SIG-M5 treated with dmso at 0.1 percent for 504 hours (cell line): ENCODE data around the gene HSPA9.

Experiments used
- DNase-seq: peaks from one replicate; lab custom pipeline; 2025; ENCODE audit not compliant: unreplicated experiment; lab: John Stamatoyannopoulos, UW

The HSPA9 gene

DNA sequence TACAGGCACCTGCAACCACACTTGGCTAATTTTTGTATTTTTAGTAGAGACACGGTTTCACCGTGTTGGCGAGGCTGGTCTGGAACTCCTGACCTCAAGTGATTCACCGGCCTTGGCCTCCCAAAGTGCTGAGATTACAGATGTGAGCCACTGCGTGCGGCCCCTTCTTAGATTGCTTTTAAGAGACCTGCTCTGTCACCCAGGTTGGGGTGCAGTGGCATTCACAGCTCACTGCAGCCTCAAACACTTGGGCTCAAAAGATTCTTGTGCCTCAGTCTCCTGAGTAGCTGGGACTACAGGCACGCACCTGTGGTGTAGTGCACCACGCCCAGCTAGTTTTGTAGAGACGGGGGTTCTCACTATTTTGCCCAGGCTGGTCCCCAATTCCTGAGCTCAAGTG lies 11.0 kb downstream of the HSPA9 start:
- DNase-seq: no peak

DNA sequence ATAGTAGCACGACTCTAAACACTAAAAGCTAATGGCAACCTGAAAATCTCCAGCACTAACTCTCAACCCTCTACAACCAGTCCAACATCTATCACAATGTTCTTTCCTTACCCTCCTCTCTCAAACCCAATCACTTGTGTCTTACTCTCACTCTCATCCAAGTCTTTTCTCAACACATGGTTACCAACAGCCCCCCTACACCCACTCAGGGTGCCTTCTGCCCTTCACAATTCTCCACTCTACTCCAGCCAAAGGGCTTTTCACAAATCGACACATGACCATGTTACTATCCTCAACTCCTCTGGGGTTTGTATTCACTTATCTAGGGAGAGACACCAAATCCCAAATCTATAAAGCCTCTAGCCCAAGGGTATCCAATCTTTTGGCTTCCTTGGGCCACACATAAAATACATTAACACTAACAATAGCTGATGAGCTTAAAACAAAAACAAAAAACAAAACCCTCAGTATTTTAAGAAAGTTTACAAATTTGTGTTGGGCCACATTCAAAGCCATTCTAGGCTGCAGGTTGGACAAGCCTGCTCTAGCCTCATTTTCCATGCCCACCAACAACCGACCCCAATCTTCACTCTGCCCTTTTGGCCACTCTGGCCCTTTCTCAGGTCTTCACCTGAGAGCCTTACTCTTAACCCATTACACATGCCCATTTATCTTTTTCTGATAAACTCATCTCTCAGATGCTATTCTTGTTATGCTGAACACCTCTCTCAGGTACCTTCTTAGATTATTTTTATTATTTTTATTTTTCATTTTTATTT lies 11.7 kb downstream of the HSPA9 start:
- DNase-seq: no peak

DNA sequence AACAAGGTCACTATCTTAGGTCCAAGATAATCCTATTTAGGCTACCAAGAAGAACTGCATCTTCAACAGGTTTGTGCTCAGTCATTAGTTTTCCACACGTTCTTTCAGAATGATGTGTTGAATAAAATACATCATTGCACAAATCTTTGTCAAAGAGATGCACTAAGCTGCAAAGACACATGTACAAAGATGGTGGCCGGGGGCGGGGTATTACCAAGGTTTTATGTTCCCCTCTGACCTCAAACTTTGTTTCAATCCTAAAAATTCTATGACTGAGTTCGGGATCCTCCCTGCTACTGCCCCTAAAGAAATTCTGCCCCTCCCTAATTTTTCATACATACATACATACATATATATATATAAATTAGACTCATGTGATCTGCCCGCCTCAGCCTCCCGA lies 14.2 kb downstream of the HSPA9 start:
- DNase-seq: no peak

DNA sequence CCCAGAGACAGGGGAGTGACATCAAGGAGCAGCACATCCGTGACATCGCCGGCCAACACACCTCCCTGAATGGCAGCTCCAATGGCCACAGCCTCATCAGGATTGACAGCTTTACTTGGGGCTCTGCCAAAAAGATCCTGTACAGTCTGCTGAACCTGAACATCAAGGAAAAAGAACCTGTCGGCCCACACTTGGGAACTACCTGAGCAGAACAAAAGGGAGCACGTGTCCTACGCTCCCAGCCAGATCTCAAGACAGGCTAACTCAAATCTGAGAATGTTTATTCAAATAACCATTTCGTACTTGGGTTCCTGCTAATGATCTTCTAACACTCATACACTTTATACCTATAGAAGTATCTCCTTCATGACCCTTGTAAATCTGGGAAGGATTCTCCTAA lies 15.3 kb downstream of the HSPA9 start:
- peak; percentile 49 for DNase-seq

DNA sequence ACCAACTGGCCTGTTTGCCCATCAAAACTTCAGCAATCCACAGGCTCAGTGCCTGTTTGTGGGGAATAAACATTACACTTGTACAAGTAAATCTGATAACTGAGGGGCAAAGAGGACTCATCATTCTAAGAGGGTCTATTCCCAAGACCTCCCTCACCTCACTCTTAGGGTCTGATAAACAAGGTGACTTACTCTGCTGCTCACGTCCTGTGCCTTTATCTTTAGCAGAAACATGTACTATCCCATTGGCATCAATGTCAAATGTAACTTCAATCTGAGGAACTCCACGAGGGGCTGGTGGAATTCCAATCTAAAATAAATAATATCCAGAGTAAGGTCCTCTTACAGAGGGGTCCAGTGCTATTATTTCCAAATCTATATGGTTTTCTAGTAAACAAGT lies 17.5 kb downstream of the HSPA9 start:
- DNase-seq: no peak

DNA sequence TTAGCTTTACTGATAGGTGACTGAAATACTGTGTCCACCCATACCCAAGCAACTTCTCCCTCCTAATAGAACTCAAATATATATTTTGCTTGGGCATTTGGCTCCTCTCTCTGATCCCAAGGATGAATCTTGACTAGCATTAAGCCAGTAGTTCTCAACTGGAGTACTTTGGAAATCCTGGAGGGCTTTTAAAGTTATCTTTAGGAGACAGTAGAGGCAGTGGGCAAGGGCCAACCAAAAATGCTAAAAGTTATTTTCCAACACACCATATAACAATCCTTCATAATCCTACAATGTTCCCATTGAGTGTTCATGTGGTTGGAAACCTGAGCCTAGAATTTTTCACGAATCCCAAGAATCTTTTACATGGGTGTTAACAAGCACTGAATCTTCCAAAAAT lies 21.1 kb downstream of the HSPA9 start:
- DNase-seq: no peak

DNA sequence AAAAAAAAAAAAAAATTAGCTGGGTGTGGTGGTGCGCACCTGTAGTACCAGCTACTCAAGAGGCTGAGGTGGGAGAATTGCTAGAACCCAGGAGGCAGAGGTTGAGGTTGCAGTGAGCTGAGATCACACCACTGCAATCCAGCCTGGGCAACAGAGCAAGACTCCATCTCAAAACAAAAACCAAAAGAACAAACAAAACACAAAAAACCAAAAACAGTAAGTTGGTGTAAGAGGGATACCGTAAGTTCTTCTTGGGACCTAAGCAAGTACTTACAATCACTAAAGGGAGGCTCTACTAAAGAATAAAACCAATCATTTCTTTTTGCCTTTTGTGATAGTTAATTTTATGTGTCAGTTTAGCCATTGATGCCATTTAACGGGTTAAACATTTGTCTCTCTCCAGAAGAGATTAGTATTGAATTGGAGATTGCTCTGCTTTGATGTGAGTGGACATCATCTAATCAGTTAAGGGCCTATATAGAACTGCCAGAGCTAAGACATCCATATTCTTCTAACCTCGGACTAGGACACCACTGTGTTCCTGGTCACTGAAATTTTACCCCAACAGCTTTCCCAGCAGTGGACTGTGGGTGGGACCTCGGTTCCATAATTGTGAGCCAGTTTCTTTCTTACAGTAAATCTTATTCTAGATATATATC lies 21.6 kb downstream of the HSPA9 start:
- DNase-seq: no peak

DNA sequence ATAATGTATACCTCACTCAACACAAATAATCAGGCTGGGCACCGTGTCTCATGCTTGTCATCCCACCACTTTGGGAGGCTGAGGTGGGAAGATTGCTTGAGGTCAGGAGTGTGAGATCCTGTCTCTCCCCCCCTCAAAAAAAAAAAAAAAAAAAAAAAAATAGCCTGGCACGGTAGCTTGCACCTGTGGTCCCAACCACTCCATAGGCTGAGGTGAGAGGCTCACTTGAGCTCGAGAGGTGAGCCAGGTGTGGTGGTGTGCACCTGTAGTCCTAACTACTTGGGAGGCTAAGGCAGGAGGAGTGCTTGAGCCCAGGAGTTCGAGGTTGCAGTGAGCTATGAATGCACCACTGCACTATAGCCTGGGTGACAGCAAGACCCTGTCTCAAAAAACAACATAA lies 22.5 kb downstream of the HSPA9 start:
- no peak for DNase-seq

DNA sequence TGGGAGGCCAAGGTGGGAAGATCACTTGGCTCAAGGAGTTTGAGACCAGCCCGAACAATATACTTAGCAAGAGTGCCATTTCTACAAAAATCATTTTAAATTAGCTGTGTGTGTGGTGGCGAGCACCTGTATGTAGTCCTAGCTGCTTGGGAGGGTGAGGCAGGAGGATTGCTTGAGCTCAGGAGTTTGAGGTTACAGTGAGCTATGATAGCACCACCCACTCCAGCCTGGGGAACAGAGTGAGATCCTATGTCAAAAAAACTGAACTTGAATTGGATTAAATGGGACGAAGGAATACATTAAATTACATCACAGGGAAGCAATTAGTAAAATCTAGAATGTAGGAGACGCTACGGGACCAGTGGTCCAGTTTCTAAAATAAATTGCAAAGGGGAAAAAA lies 25.8 kb downstream of the HSPA9 start:
- DNase-seq: no peak

DNA sequence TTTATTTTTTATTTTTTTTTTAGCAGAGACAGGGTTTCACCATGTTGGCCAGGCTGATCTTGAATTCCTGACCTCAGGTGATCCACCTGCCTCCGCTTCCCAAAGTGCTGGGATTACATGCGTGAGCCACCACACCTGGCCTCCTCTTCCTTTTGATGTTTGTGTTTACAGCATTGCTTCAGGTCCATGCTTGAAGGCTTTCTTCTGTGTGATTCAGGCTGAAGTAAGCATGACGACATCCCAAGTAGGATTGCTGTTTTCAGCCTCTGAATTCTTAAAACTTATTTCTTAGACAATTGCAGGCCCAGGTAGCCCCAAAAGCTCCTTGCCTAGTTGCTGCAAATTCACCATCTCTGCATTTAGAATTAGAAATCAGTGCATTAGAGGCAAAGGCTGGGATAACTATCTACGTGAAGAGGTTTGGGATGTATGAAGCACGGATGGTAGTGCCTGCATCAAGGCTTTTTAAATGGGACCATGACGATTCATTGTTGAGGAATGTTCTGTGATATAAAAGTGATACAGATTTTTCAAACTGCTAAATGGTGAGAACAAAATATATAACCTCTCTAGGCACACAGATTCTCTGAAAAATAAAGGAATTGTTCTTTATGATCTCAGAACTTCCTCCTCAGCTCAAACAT lies 29.2 kb downstream of the HSPA9 start:
- no peak for DNase-seq

DNA sequence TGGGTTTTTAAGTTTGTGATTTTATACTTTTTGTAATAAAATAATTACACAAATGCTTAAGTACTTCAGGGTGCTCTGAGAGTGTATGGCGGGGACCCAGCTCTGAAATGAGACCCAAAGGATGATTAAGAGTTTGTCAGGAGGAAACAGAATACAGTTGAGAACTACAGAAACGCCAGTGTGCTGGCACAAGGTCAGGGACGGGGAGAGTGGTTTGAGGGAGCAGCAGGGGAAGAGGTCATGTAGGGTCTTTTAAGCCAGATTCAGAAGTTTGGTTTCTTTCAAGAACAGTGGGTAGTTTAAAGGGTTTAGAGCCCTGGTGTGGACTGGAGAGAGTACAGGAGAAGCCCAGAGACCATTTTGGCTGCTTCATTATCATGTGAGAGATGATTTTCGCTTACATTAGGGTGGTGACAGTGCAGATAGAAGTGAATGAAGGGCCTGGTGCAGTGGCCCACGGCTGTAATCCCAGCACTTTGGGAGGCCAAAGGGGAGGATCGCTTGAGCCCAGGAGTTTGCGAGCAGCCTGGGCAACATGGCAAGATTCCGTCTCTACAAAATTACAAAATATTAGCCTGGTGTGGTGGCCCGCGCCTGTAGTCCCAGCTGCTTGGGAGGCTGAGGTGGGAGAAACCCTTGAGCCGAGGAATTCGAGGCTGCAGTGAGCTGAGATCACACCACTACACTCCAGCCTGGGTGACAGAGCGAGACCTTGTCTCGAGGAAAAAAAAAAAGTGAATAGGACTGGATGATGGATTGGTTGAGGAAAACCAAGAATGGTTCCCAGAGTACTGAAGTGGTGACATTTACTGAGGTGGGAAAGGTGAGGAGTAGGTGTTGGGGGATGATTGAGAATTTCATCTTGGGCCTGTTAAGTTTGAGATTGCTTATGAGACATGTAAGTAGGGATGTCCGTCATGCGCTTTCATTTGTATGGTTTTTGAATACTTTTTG lies 30.7 kb downstream of the HSPA9 start:
- DNase-seq: peak; percentile 17

DNA sequence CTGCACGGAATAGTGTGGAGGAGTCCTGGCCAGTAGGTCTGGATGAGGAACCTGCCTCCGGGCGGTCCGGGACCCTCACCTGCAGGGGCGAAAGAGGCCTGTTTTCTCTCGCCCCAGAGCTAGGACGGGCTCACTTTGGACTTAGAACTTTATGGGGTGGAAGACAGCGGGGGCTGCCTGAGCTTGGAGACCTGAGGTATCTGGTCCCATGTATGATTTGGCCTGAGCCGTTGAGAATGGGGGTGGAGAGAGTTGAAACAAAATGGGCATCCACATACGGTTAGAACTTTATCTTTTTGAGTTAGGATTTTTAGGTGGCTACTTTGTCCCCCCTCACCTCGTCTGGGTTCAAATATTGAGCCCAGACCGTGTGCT lies 31.5 kb downstream of the HSPA9 start:
- no peak for DNase-seq

DNA sequence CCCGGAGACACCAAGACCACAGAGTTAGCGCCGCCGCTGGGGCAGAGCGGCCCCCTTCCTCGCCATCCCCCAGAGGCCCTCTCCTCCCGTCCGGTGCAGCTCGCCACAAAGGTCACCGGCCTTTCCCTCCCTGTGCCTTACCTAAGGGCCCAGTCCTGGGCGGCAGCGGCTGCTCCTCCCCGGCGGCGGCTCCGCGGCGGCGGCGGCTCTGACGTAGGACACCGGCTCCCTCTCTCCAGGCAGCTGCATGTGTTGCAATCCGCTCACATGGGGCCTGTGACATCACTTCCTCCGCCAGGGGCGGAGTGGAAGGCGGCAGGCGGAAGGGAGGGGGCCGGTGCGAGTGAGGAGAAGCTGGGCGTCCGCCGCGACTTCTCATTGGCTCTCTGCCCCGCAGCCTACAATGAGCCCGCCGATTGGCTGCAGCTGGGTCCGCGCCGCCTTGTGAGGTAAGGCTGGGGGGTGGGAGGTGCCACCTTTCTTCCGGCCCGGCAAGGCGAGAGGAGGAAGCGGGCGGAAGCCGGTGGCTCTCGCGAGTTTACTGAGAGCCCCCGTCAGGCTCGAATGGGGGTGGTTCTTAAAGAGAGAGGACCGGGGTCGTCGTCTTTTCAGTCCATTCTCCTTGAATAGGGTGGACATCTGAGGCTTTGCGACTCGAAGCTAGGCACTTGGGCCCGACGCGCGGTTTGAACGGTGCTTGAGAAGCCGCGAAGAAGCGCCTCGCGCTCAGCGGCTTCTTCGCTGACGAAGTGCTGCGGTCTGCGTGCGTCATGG lies 32.1 kb downstream of the HSPA9 start, which contains the start of gene ETF1:
ETF1 (minus strand) TSS at position 281 of the 774 bp plus-strand sequence. CDS start 318 bp downstream, outside the sequence.
- peak; percentile 99 for DNase-seq

DNA sequence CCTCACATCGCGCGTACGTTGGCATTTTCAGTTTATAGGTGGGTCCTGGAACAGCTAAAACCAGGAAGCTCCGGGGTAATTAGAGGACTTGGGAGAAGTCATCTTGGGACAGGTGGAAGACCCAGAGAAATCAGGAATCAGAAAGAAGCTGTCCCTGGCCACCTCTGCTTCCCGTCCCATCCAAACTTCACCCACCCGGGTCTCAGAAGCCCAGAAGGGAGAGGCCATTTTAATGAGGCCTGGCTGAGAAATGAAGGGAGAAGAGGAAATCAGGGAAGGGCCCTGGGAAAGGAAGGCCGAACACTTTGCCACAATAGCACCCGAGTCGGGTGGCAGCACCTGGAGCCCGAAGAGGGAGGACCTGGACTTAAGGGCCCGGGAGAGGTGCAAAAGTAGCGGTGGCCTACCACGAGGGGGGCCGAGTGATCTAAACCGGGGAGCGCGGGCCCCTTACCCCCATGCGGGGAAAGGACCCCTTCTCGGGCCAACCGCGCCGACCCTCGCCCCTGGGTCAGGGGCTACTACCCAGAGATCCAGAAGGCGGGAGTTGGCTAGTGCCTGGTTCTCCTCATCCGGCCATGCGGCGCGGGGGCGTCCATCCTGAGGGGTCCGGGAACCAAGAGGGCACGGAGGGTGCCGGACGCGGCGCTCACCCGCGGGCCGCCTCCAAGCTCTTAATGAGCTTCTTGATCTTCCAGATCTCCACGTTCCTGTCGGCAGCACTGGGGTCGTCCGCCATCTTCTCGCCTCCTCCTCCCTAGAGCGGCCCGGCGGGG lies 32.8 kb downstream of the HSPA9 start:
- DNase-seq: no peak

DNA sequence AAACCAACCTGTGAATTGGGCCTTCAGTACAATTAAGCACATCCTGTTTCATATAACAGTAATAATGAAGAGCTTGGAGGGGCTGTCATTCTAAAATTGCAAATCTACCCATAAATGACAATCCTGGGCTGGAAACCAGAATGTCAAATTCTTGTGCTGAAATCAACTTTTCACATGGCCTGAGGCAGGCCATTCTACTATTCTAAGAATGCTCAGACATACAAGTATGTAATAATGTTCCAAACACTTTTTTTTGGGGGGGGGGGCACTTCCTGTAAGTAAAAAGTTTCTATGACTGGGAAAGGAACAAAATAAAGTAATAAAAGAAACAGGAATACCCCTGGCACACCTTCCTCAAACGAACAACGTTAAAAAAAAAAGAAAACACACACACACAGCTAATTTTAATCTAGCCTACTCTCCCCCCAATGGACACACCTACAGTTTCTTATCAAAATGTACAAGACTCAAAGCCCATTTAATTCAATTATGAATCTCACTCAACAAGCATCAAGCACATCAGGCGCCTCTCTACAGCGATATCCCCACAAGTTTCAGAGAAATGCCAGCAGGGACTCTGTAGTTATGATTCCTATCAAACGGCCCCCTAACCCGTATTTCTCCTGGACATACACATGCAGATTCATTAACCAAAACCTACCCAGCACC lies 33.6 kb downstream of the HSPA9 start:
- no peak for DNase-seq

DNA sequence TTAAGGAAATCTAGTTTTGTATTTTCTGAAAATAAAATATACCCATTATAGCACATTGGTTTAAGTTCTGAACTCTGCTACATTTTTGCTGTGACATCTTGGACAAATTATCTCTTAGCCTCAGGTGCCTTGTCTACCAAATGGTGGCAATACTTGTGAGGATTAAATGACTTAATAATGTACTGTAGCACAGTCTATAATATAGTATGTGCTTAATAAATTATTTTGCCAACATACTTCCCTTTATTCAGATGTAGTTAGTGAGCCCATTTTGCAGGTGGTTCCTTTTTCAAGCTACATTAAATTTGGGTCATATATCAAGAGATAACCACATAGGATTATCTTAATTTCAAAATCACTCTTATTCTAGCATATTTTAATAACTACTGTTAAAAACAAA lies 35.4 kb downstream of the HSPA9 start:
- no peak for DNase-seq

DNA sequence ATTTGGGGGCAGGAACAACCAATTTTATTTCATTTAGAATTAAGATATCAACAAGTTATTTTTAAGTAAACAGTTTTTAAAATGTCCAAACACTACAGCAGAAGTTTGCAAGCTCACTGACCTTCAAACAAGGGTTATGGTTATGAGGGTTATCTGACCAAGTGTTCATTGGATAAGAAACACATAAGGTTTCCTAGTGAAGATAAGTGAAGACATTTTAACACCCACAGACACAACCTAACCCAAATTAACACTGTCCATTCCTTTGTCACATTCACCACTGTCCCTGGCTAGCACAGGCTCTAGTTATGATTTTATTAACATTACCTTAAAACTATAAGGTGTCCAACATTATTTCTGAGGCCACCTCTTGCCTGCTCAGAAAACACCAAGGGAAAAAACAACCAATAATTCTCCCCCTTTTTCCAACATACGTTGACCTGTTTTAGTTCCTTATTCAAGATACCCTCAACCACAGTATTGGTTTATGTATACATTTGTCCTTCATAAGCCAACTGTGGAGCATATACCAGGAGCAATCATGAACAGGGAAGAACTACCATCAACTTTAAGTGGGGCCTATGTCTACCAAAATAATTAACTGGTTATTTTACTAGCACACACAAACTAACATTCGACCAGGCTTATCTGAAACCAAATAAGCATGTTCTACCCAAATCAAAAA lies 36.1 kb downstream of the HSPA9 start:
- no peak for DNase-seq

DNA sequence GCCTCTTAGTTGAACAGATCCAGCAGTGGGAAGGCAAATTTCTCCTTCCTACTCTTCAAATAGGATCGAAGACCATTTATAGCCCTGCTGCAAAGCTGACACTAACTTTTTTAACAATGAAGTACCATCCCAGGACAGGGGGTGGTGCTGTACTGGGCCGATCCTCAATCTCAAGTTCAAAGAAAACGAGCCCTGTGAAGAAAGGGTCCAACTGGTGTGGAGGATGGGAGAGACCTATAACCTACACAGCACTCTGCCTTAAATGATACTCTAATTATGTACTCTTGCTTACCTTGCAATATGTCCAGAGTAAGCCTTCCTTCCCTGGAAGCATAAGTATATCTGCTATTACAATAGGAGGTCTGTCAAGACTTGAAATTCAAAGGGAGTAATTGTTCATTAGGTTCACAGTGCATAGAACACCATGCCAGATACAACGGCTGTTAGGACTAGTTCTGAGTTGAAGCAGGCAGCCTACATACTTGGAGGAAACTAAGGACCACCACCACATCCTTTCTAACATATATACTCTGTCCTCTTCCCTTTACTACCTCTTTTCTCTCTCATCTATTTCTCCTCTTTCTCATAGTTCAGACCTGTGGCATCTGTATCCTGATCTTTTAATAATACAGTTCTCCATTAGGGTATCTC lies 38.4 kb downstream of the HSPA9 start:
- peak; percentile 22 for DNase-seq
